ENCODE data around the gene PTH1R.

GRCh38 chr3:46881596-46882376 lies 4.3 kb downstream of the PTH1R start:
- TF ChIP-seq, protein P1, sequence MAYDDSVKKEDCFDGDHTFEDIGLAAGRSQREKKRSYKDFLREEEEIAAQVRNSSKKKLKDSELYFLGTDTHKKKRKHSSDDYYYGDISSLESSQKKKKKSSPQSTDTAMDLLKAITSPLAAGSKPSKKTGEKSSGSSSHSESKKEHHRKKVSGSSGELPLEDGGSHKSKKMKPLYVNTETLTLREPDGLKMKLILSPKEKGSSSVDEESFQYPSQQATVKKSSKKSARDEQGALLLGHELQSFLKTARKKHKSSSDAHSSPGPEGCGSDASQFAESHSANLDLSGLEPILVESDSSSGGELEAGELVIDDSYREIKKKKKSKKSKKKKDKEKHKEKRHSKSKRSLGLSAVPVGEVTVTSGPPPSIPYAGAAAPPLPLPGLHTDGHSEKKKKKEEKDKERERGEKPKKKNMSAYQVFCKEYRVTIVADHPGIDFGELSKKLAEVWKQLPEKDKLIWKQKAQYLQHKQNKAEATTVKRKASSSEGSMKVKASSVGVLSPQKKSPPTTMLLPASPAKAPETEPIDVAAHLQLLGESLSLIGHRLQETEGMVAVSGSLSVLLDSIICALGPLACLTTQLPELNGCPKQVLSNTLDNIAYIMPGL (CRISPR knock-in tag; IDR thresholded peaks at IDR 0.05; ENCODE audit: borderline replicate concordance), result no peak
- no peak for TF ChIP-seq NFE2L2 (conservative IDR thresholded peaks at IDR 0.05; ENCODE audit: low read length)
- TF ChIP-seq, protein P2, sequence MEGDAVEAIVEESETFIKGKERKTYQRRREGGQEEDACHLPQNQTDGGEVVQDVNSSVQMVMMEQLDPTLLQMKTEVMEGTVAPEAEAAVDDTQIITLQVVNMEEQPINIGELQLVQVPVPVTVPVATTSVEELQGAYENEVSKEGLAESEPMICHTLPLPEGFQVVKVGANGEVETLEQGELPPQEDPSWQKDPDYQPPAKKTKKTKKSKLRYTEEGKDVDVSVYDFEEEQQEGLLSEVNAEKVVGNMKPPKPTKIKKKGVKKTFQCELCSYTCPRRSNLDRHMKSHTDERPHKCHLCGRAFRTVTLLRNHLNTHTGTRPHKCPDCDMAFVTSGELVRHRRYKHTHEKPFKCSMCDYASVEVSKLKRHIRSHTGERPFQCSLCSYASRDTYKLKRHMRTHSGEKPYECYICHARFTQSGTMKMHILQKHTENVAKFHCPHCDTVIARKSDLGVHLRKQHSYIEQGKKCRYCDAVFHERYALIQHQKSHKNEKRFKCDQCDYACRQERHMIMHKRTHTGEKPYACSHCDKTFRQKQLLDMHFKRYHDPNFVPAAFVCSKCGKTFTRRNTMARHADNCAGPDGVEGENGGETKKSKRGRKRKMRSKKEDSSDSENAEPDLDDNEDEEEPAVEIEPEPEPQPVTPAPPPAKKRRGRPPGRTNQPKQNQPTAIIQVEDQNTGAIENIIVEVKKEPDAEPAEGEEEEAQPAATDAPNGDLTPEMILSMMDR (IDR thresholded peaks at IDR 0.05), result no peak
- TF ChIP-seq EP300 (IDR thresholded peaks at IDR 0.05), result no peak
- no peak for TF ChIP-seq JUN (IDR thresholded peaks at IDR 0.05)
- TF ChIP-seq, protein P3, sequence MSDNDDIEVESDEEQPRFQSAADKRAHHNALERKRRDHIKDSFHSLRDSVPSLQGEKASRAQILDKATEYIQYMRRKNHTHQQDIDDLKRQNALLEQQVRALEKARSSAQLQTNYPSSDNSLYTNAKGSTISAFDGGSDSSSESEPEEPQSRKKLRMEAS (IDR thresholded peaks at IDR 0.05), result no peak
- no peak for TF ChIP-seq RCOR1 (IDR thresholded peaks at IDR 0.05; ENCODE audit: low read depth, low read length)
- no peak for TF ChIP-seq NPAS2 (CRISPR knock-in tag; IDR thresholded peaks at IDR 0.05; ENCODE audit: borderline replicate concordance)
- no peak for TF ChIP-seq MYC (IDR thresholded peaks at IDR 0.05; ENCODE audit: borderline replicate concordance, low read length)
- TF ChIP-seq POLR2AphosphoS2 (conservative IDR thresholded peaks at IDR 0.05; ENCODE audit: low read length), result no peak
- no peak for TF ChIP-seq BCL3 (IDR thresholded peaks at IDR 0.05)
- TF ChIP-seq ELK1 (IDR thresholded peaks at IDR 0.05; ENCODE audit: low read depth, low read length), result no peak
